Neutrophil (primary cell): ENCODE data around the gene ATF6.

Experiments used
- H3K27ac ChIP-seq: fragments of 200-600 bp; sonication (generic); 2 replicates; pipeline ENCODE4 v1.5.1; 2016; ENCODE audit warnings: mild to moderate bottlenecking, moderate library complexity
- H3K27me3 ChIP-seq: fragments of 200-600 bp; sonication (generic); 2 replicates; pipeline ENCODE4 v1.6.0; 2016; ENCODE audit warnings: mild to moderate bottlenecking
- H3K36me3 ChIP-seq: fragments of 200-600 bp; sonication (generic); 2 replicates; pipeline ENCODE4 v1.5.1; 2017
- H3K4me1 ChIP-seq, 2 experiments: fragments of 200-600 bp in 1 of 2; sonication (generic) in 1 of 2; 1 replicate in 1 of 2; 2 replicates in 1 of 2; pipeline versions ENCODE4 v1.5.1 to v1.6.1; 2013 to 2016; ENCODE audit warnings: low read depth in 1 of 2, low read length in 1 of 2, mild to moderate bottlenecking in 1 of 2, moderate library complexity in 1 of 2; ENCODE audit not compliant: control insufficient read depth in 1 of 2, insufficient read depth in 1 of 2
- H3K4me3 ChIP-seq, 2 experiments: fragments of 200-600 bp in 1 of 2; sonication (generic) in 1 of 2; 1 replicate in 1 of 2; 2 replicates in 1 of 2; pipeline ENCODE4 v1.5.1; 2013 to 2016; ENCODE audit warnings: low read depth in 1 of 2, low read length in 1 of 2, mild to moderate bottlenecking in 1 of 2, moderate library complexity in 1 of 2
- H3K9me3 ChIP-seq: fragments of 200-600 bp; sonication (generic); 2 replicates; pipeline ENCODE4 v1.5.1; 2016
- TF ChIP-seq, protein P1 (sequence below): fragments of 200-600 bp; sonication (generic); IDR thresholded peaks from 2 replicates; pipeline ENCODE4 v1.5.1; 2016; ENCODE audit warnings: antibody characterized with exemption

The ATF6 gene

GRCh38 chr1:161731241-161731640 lies 34.9 kb upstream of the ATF6 start:
- TF ChIP-seq, protein P1, sequence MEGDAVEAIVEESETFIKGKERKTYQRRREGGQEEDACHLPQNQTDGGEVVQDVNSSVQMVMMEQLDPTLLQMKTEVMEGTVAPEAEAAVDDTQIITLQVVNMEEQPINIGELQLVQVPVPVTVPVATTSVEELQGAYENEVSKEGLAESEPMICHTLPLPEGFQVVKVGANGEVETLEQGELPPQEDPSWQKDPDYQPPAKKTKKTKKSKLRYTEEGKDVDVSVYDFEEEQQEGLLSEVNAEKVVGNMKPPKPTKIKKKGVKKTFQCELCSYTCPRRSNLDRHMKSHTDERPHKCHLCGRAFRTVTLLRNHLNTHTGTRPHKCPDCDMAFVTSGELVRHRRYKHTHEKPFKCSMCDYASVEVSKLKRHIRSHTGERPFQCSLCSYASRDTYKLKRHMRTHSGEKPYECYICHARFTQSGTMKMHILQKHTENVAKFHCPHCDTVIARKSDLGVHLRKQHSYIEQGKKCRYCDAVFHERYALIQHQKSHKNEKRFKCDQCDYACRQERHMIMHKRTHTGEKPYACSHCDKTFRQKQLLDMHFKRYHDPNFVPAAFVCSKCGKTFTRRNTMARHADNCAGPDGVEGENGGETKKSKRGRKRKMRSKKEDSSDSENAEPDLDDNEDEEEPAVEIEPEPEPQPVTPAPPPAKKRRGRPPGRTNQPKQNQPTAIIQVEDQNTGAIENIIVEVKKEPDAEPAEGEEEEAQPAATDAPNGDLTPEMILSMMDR = no peak

GRCh38 chr1:161731981-161732718 lies 34.0 kb upstream of the ATF6 start:
- Histone ChIP-seq H3K4me1 (peaks cover 5% of the 10 kb centered on the region in 2 experiments), H3K4me3 (no peak overlapping the region), H3K27me3 (peaks cover 71% of the 10 kb centered on the region), H3K36me3 (no peaks in the 10 kb centered on the region), H3K9me3 (no peaks in the 10 kb centered on the region), H3K27ac (no peak overlapping the region)
- TF ChIP-seq, protein P1 = no peak

More at GRCh38 chr1:161731241-161731640, 34.9 kb upstream of the ATF6 start:
- Histone ChIP-seq H3K27me3 (peaks cover 75% of the 10 kb centered on the region), H3K4me1 (peaks cover 12 to 13% of the 10 kb centered on the region in 2 experiments), H3K36me3 (no peaks in the 10 kb centered on the region), H3K27ac (no peak overlapping the region), H3K4me3 (no peak overlapping the region), H3K9me3 (no peaks in the 10 kb centered on the region)

GRCh38 chr1:161733526-161733925 lies 32.6 kb upstream of the ATF6 start:
- peaks cover 57% of the 10 kb centered on the region for H3K27me3 ChIP-seq

GRCh38 chr1:161735837-161736236 lies 30.3 kb upstream of the ATF6 start:
- no peak overlapping the region for H3K27ac ChIP-seq
- TF ChIP-seq, protein P1 = no peak
- H3K36me3 ChIP-seq = no peaks in the 10 kb centered on the region
- peaks cover 24% of the 10 kb centered on the region in 2 experiments for H3K4me1 ChIP-seq
- no peak overlapping the region for H3K4me3 ChIP-seq
- H3K27me3 ChIP-seq = peaks cover 34% of the 10 kb centered on the region
- H3K9me3 ChIP-seq = no peaks in the 10 kb centered on the region

More at GRCh38 chr1:161733526-161733925, 32.6 kb upstream of the ATF6 start:
- Histone ChIP-seq H3K4me1 (peaks cover 1 to 2% of the 10 kb centered on the region in 2 experiments), H3K27ac (no peak overlapping the region), H3K4me3 (no peak overlapping the region), H3K9me3 (no peaks in the 10 kb centered on the region), H3K36me3 (no peaks in the 10 kb centered on the region)
- TF ChIP-seq, protein P1 = no peak

DNA sequence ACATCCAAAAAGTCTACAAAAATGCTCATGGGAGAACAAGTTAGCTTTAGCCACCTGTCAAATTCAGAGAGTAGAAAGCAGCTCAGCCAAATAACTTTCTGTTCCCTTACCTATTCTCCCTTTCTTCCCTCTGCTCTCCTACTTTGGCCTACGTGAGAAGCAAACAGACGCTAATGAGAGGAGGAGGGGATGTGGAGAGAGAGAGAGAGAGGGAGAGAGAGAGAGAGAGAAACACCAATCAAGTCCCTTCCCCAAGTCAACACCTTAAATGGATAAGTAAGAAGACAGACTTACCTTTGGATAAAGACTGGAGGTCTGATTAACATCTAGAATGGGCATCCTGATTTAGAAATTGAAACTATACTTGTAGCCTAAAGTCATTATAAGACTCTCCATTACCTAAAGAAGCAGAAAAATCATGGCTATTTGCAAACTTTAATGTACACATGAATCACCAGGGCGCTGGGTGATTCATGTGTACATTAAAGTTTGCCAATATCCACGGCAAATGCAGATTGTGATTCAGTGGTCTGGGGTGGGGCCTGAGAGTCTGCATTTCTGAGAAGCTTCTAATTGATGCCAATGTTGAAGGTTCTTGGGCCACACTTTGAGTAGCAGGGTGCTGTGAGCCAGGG lies 29.7 kb upstream of the ATF6 start:
- Histone ChIP-seq H3K27ac (no peak overlapping the region), H3K9me3 (no peaks in the 10 kb centered on the region), H3K27me3 (peaks cover 28% of the 10 kb centered on the region), H3K4me1 (peaks cover 30% of the 10 kb centered on the region in 2 experiments), H3K4me3 (no peak overlapping the region), H3K36me3 (no peaks in the 10 kb centered on the region)
- TF ChIP-seq, protein P1 = no peak
